OCI-LY3 (cell line): Measurements from ENCODE around the gene CHRD.
A peak's percentile ranks its signal among the peaks of the same experiment; 100 is the strongest.

ENCODE experiments used
- H2AFZ ChIP-seq: fragments of 200-600, 300-600 bp; shearing (Covaris generic); 2 replicates; pipeline ENCODE4 v1.6.0; 2014; ENCODE audit warnings: antibody characterized with exemption, low read depth, low read length
- H3K27ac ChIP-seq: fragments of 200-600, 300-600 bp; sonication (generic); 2 replicates; pipeline ENCODE4 v1.5.1; 2014; ENCODE audit warnings: mild to moderate bottlenecking, low read length, moderate library complexity, mixed read lengths
- H3K27me3 ChIP-seq: fragments of 200-600, 300-600 bp; sonication (generic); 2 replicates; pipeline ENCODE4 v1.6.1; 2014; ENCODE audit warnings: low read depth, low read length, mixed read lengths
- H3K36me3 ChIP-seq: fragments of 200-600, 300-600 bp; sonication (generic); replicated peaks from 2 replicates; pipeline ENCODE3; 2014; ENCODE audit warnings: low read depth, low read length, mixed read lengths
- H3K4me1 ChIP-seq: fragments of 300-600, 200-600 bp; sonication (generic); 2 replicates; pipeline ENCODE4 v1.6.1; 2014; ENCODE audit warnings: low read length, mixed read lengths
- H3K4me2 ChIP-seq: fragments of 200-600, 300-600 bp; sonication (generic); 2 replicates; pipeline ENCODE4 v1.6.1; 2014; ENCODE audit warnings: low read length, mixed read lengths
- H3K4me3 ChIP-seq: fragments of 300-600, 200-600 bp; sonication (generic); 2 replicates; pipeline ENCODE4 v1.5.1; 2014; ENCODE audit warnings: antibody characterized with exemption, mild to moderate bottlenecking, low read length, moderate library complexity
- H3K79me2 ChIP-seq: fragments of 300-600, 200-600 bp; shearing (Covaris generic); 2 replicates; pipeline ENCODE4 v1.6.1; 2014; ENCODE audit warnings: mild to moderate bottlenecking, low read length, mixed read lengths
- H3K9ac ChIP-seq: fragments of 300-600, 200-600 bp; shearing (Covaris generic); 2 replicates; pipeline ENCODE4 v1.6.0; 2014; ENCODE audit warnings: mild to moderate bottlenecking, low read length, moderate library complexity
- H3K9me3 ChIP-seq: fragments of 200-600, 300-600 bp; shearing (Covaris generic); 2 replicates; pipeline ENCODE4 v1.6.1; 2014; ENCODE audit warnings: low read length, mixed read lengths; ENCODE audit not compliant: insufficient read depth
- H4K20me1 ChIP-seq: fragments of 200-600, 300-600 bp; sonication (generic); 2 replicates; pipeline ENCODE4 v1.6.1; 2016; ENCODE audit warnings: low read length, mixed read lengths; ENCODE audit not compliant: insufficient read depth
- EZH2phosphoT487 ChIP-seq: fragments of 200-600 bp; shearing (Covaris generic); IDR thresholded peaks from 2 replicates; pipeline ENCODE4 v1.6.1; 2018; ENCODE audit warnings: antibody characterized with exemption, mixed run types, low read depth
- TF ChIP-seq, protein P1 (sequence below): fragments of 200-600, 300-600 bp; sonication (generic); IDR thresholded peaks from 2 replicates; pipeline ENCODE4 v1.5.1; 2014; ENCODE audit warnings: antibody characterized with exemption, low read length, low read depth

Gene CHRD

GRCh38 chr3:184378651-184379357 is 1.1 kb upstream of the CHRD start:
- 0 out of 2 replicates have a peak overlapping the region, but pooled peaks have one; percentile 28 for H3K4me2 ChIP-seq
- no peak overlapping the region for H3K4me3 ChIP-seq
- no peak overlapping the region for H2AFZ ChIP-seq

DNA sequence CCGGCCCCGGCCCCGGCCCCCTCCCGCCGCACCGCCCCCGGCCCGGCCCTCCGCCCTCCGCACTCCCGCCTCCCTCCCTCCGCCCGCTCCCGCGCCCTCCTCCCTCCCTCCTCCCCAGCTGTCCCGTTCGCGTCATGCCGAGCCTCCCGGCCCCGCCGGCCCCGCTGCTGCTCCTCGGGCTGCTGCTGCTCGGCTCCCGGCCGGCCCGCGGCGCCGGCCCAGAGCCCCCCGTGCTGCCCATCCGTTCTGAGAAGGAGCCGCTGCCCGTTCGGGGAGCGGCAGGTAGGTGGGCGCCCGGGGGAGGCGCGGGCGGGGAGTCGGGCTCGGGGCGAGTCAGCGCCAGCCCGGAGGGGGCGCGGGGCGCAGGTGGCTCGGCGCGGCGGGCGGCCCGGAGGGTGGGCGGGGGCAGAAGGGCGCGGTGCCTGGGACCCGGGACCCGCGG is 352 bp downstream of the CHRD start:
- H4K20me1 ChIP-seq = no peaks in the 10 kb centered on the region
- no peak overlapping the region for H3K4me3 ChIP-seq
- H3K27ac ChIP-seq = no peak overlapping the region
- H3K9me3 ChIP-seq = no peaks in the 10 kb centered on the region
- no peak overlapping the region for H3K4me2 ChIP-seq
- no peak for TF ChIP-seq EZH2phosphoT487
- TF ChIP-seq, protein P1, sequence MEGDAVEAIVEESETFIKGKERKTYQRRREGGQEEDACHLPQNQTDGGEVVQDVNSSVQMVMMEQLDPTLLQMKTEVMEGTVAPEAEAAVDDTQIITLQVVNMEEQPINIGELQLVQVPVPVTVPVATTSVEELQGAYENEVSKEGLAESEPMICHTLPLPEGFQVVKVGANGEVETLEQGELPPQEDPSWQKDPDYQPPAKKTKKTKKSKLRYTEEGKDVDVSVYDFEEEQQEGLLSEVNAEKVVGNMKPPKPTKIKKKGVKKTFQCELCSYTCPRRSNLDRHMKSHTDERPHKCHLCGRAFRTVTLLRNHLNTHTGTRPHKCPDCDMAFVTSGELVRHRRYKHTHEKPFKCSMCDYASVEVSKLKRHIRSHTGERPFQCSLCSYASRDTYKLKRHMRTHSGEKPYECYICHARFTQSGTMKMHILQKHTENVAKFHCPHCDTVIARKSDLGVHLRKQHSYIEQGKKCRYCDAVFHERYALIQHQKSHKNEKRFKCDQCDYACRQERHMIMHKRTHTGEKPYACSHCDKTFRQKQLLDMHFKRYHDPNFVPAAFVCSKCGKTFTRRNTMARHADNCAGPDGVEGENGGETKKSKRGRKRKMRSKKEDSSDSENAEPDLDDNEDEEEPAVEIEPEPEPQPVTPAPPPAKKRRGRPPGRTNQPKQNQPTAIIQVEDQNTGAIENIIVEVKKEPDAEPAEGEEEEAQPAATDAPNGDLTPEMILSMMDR = no peak
- no peaks in the 10 kb centered on the region for H3K36me3 ChIP-seq
- no peaks in the 10 kb centered on the region for H3K79me2 ChIP-seq
- no peak overlapping the region for H2AFZ ChIP-seq
- H3K4me1 ChIP-seq = no peaks in the 10 kb centered on the region
- H3K27me3 ChIP-seq = peaks cover under 1% of the 10 kb centered on the region; the same call in 1 of the 2 replicates
- no peak overlapping the region for H3K9ac ChIP-seq

More at GRCh38 chr3:184378651-184379357, 1.1 kb upstream of the CHRD start:
- Histone ChIP-seq H3K27me3 (peaks cover 3% of the 10 kb centered on the region; the same call in 1 of the 2 replicates), H3K27ac (no peak overlapping the region), H3K9ac (no peak overlapping the region), H4K20me1 (no peaks in the 10 kb centered on the region), H3K36me3 (no peaks in the 10 kb centered on the region), H3K79me2 (no peaks in the 10 kb centered on the region), H3K4me1 (no peaks in the 10 kb centered on the region), H3K9me3 (no peaks in the 10 kb centered on the region)
- TF ChIP-seq, protein P1 = no peak
- TF ChIP-seq EZH2phosphoT487 = no peak

- Histone ChIP-seq H3K4me2 (no peak overlapping the region), H3K36me3 (no peaks in the 10 kb centered on the region), H3K4me3 (no peak overlapping the region), H4K20me1 (no peaks in the 10 kb centered on the region), H3K27ac (no peak overlapping the region), H3K4me1 (no peaks in the 10 kb centered on the region), H3K9ac (no peak overlapping the region), H3K27me3 (no peaks in the 10 kb centered on the region), H3K79me2 (no peaks in the 10 kb centered on the region), H3K9me3 (no peaks in the 10 kb centered on the region), H2AFZ (no peak overlapping the region)
- TF ChIP-seq, protein P1 = no peak
- TF ChIP-seq EZH2phosphoT487 = no peak
These were observed 890 bp downstream of the CHRD start for GRCh38 chr3:184380627-184381260.
